Neural progenitor cell (in vitro differentiated cells): Measurements from ENCODE around the gene ALMS1. TPM values are rescaled to one million over a fixed set of nuclear protein-coding genes. Genes with fewer than 3 reads are reported as not detected.
"Not testable (repeated sequence)": the region's sequence is repeated elsewhere in the genome, so short reads cannot be mapped to it uniquely, and the experiment has no call there.

Experiments
- DNase-seq: peaks from one replicate; pipeline ENCODE4 v3.0.0-alpha.2; 2016; ENCODE audit warnings: low spot score
- H2AFZ ChIP-seq: fragments of 200-600 bp; sonication (generic); replicated peaks from 2 replicates; pipeline ENCODE4 v1.6.1; 2016; ENCODE audit warnings: antibody characterized with exemption
- H3F3A ChIP-seq: fragments of 200-600 bp; sonication (generic); 2 replicates; pipeline ENCODE4 v1.6.1; 2016; ENCODE audit warnings: antibody characterized with exemption, low read depth
- H3K27ac ChIP-seq: fragments of 200-600 bp; sonication (generic); 2 replicates; pipeline ENCODE4 v1.5.1; 2016; ENCODE audit warnings: mild to moderate bottlenecking
- H3K27me3 ChIP-seq: fragments of 200-600 bp; sonication (generic); 2 replicates; pipeline ENCODE4 v1.6.1; 2016; ENCODE audit warnings: mild to moderate bottlenecking, moderate library complexity
- H3K36me3 ChIP-seq: fragments of 200-600 bp; sonication (generic); 2 replicates; pipeline ENCODE4 v1.5.1; 2016
- H3K4me1 ChIP-seq: fragments of 200-600 bp; sonication (generic); 2 replicates; pipeline ENCODE4 v1.6.1; 2016; ENCODE audit warnings: mixed run types
- H3K4me2 ChIP-seq: fragments of 200-600 bp; sonication (generic); 2 replicates; pipeline ENCODE4 v1.6.1; 2016
- H3K4me3 ChIP-seq: fragments of 200-600 bp; sonication (generic); 2 replicates; pipeline ENCODE4 v1.5.1; 2016
- H3K79me2 ChIP-seq: fragments of 200-600 bp; sonication (generic); 2 replicates; pipeline ENCODE4 v1.6.1; 2016; ENCODE audit warnings: low read depth
- H3K9ac ChIP-seq: fragments of 200-600 bp; sonication (generic); 2 replicates; pipeline ENCODE4 v1.6.1; 2016
- H3K9me3 ChIP-seq: fragments of 200-600 bp; sonication (generic); 2 replicates; pipeline ENCODE4 v1.5.1; 2016; ENCODE audit warnings: low read depth
- H4K20me1 ChIP-seq: fragments of 200-600 bp; sonication (generic); 2 replicates; pipeline ENCODE4 v1.6.1; 2016; ENCODE audit warnings: low read depth
- H3K27ac Mint-ChIP-seq: 3 replicates; pipeline ENCODE4 v1.8.0; 2021; ENCODE audit warnings: mixed read lengths
- H3K27me3 Mint-ChIP-seq: 2 replicates; pipeline ENCODE4 v1.8.0; 2022; ENCODE audit warnings: low read depth, mild to moderate bottlenecking, inconsistent platforms, moderate library complexity, mixed read lengths; ENCODE audit not compliant: insufficient read depth
- H3K36me3 Mint-ChIP-seq: 3 replicates; pipeline ENCODE4 v1.8.0; 2021; ENCODE audit warnings: mixed read lengths
- H3K4me1 Mint-ChIP-seq: 3 replicates; pipeline ENCODE4 v1.8.0; 2021; ENCODE audit warnings: mixed read lengths
- H3K4me3 Mint-ChIP-seq: 3 replicates; pipeline ENCODE4 v1.8.0; 2021; ENCODE audit warnings: mild to moderate bottlenecking, moderate library complexity, mixed read lengths
- H3K9me3 Mint-ChIP-seq: 3 replicates; pipeline ENCODE4 v1.8.0; 2020; ENCODE audit warnings: mixed read lengths
- CTCF ChIP-seq: fragments of 200-600 bp; sonication (generic); IDR thresholded peaks from 2 replicates; pipeline ENCODE4 v1.5.1; 2017; ENCODE audit warnings: antibody characterized with exemption, mild to moderate bottlenecking
- EZH2 ChIP-seq: fragments of 200-600 bp; sonication (generic); IDR thresholded peaks from 2 replicates; pipeline ENCODE4 v1.6.1; 2017; ENCODE audit warnings: antibody characterized with exemption, mild to moderate bottlenecking, moderate library complexity
- EZH2phosphoT487 ChIP-seq: fragments of 200-600 bp; sonication (generic); IDR thresholded peaks from 2 replicates; pipeline ENCODE4 v1.6.1; 2017; ENCODE audit warnings: antibody characterized with exemption
- total RNA-seq: library from RNA; depleted of rRNA; stranded (reverse); fragments of >200 nt; gene quantifications from 2 replicates; pipeline ENCODE4 v1.2.3, GENCODE V29; 2015; ENCODE audit warnings: low replicate concordance

Gene ALMS1
- total RNA-seq, 1 donor from 2014 or later = 58.8 TPM

- no peaks in the 10 kb centered on the region for H3K4me1 Mint-ChIP-seq
- Histone ChIP-seq H3K36me3 (peaks cover 18% of the 10 kb centered on the region), H3K4me1 (no peaks in the 10 kb centered on the region), H3K9me3 (peaks cover 5% of the 10 kb centered on the region), H3K79me2 (no peaks in the 10 kb centered on the region), H3K27ac (no peak overlapping the region), H3K4me2 (no peak overlapping the region), H4K20me1 (no peaks in the 10 kb centered on the region), H2AFZ (no peak overlapping the region), H3K9ac (no peak overlapping the region), H3F3A (no peaks in the 10 kb centered on the region), H3K4me3 (no peak overlapping the region), H3K27me3 (no peaks in the 10 kb centered on the region)
- TF ChIP-seq EZH2phosphoT487 (no peak), EZH2 (no peak), CTCF (no peak)
- H3K27ac Mint-ChIP-seq = no peak overlapping the region
- peaks cover 32% of the 10 kb centered on the region for H3K9me3 Mint-ChIP-seq
- no peak overlapping the region for H3K4me3 Mint-ChIP-seq
- peaks cover 54% of the 10 kb centered on the region for H3K36me3 Mint-ChIP-seq
- H3K27me3 Mint-ChIP-seq = no peaks in the 10 kb centered on the region
- no peak for DNase-seq
Measured at GRCh38 chr2:73536133-73536840, 150.7 kb downstream of the ALMS1 start.

- peaks cover 14% of the 10 kb centered on the region for H3K36me3 ChIP-seq
- H3K27ac ChIP-seq, H3K4me1 Mint-ChIP-seq, H3K4me3 ChIP-seq, H3K27ac Mint-ChIP-seq, H3K9me3 ChIP-seq, H3K79me2 ChIP-seq, H4K20me1 ChIP-seq, H2AFZ ChIP-seq, H3K9me3 Mint-ChIP-seq, H3K27me3 ChIP-seq, H3K9ac ChIP-seq, H3K4me3 Mint-ChIP-seq, H3F3A ChIP-seq, H3K27me3 Mint-ChIP-seq, H3K4me2 ChIP-seq, H3K4me1 ChIP-seq, DNase-seq: not testable (repeated sequence)
- peaks cover 20% of the 10 kb centered on the region for H3K36me3 Mint-ChIP-seq
Measured at GRCh38 chr2:73560875-73561274, 175.2 kb downstream of the ALMS1 start.

GRCh38 chr2:73561422-73561821 lies 175.8 kb downstream of the ALMS1 start:
- Histone ChIP-seq H4K20me1 (peaks cover 3% of the 10 kb centered on the region), H3K79me2 (no peaks in the 10 kb centered on the region), H3K4me2 (no peak overlapping the region), H3K36me3 (peaks cover 11% of the 10 kb centered on the region), H2AFZ (no peak overlapping the region), H3F3A (no peaks in the 10 kb centered on the region), H3K9ac (no peak overlapping the region), H3K27ac (no peak overlapping the region), H3K9me3 (no peaks in the 10 kb centered on the region), H3K4me1 (no peaks in the 10 kb centered on the region), H3K27me3 (no peaks in the 10 kb centered on the region), H3K4me3 (no peak overlapping the region)
- no peak for DNase-seq
- no peaks in the 10 kb centered on the region for H3K27me3 Mint-ChIP-seq
- no peaks in the 10 kb centered on the region for H3K9me3 Mint-ChIP-seq
- TF ChIP-seq EZH2 = no peak
- TF ChIP-seq EZH2phosphoT487 = no peak
- no peak for TF ChIP-seq CTCF
- H3K36me3 Mint-ChIP-seq = peaks cover 22% of the 10 kb centered on the region
- no peak overlapping the region for H3K27ac Mint-ChIP-seq
- peaks cover 6% of the 10 kb centered on the region for H3K4me1 Mint-ChIP-seq
- H3K4me3 Mint-ChIP-seq = no peak overlapping the region

GRCh38 chr2:73564986-73565385 lies 179.3 kb downstream of the ALMS1 start:
- H3K4me1 Mint-ChIP-seq = peaks cover 6% of the 10 kb centered on the region
- H3K9me3 Mint-ChIP-seq = no peaks in the 10 kb centered on the region
- no peaks in the 10 kb centered on the region for H3K9me3 ChIP-seq
- no peaks in the 10 kb centered on the region for H3F3A ChIP-seq
- no peak overlapping the region for H3K4me3 ChIP-seq
- no peak for DNase-seq
- H3K4me3 Mint-ChIP-seq = no peak overlapping the region
- peaks cover 12% of the 10 kb centered on the region for H3K36me3 Mint-ChIP-seq
- H3K36me3 ChIP-seq = peaks cover 8% of the 10 kb centered on the region
- H3K27ac Mint-ChIP-seq = no peak overlapping the region
- TF ChIP-seq EZH2phosphoT487 (no peak), CTCF (no peak), EZH2 (no peak)
- no peak overlapping the region for H3K27ac ChIP-seq
- no peaks in the 10 kb centered on the region for H3K27me3 ChIP-seq
- no peaks in the 10 kb centered on the region for H4K20me1 ChIP-seq
- H3K4me1 ChIP-seq = no peaks in the 10 kb centered on the region
- H3K79me2 ChIP-seq = no peaks in the 10 kb centered on the region
- H3K9ac ChIP-seq = no peak overlapping the region
- no peaks in the 10 kb centered on the region for H3K27me3 Mint-ChIP-seq
- H2AFZ ChIP-seq = no peak overlapping the region
- no peak overlapping the region for H3K4me2 ChIP-seq
